Left colon (tissue), 2 donors: ENCODE results near the gene SSBP4. TPM values are rescaled to one million over a fixed set of nuclear protein-coding genes. Genes with fewer than 3 reads are reported as not detected.
"Not testable (repeated sequence)": the region's sequence is repeated elsewhere in the genome, so short reads cannot be mapped to it uniquely, and the experiment has no call there.

Experiments used
- ATAC-seq: fragments of 200-7000 bp; cut with Tn5 transposase; one replicate; pipeline ENCODE4 v1.9.1; 2020; ENCODE audit warnings: mild to moderate bottlenecking, moderate library complexity
- DNase-seq, 2 donors: peaks; one replicate each; pipeline ENCODE4 v3.0.0-alpha.2; 2020
- intact Hi-C, 2 donors: fragments of 100-400 bp; cut with DNase I in 1 of 2; cut with micrococcal nuclease in 1 of 2; formaldehyde crosslinking; loops; one replicate each; pipeline versions ENCODE4 v1.11.2 to v1.14.0; 2022; cut with DNase I, micrococcal nuclease
- total RNA-seq, 2 donors: library from RNA; stranded (reverse); fragmentation: NEBNext Ultra II Directional; extraction: Animal tissue kit (Norgen Biotek cat#: 25700); gene quantifications; one replicate each; pipeline ENCODE4 v1.2.1, GENCODE V29; 2021
- donor health status: DM: no; HTN: no; CAD: no.
- donor health status: DM: yes; HTN: yes; CAD: no.

Gene SSBP4
- total RNA-seq, 2 donors from 2014 or later: 37.4 to 50.7 TPM

GRCh38 chr19:18391509-18392075, 27.6 kb upstream of the SSBP4 start:
- DNase-seq: no peak
- intact Hi-C loops: no loop called here
- ATAC-seq: no peak

DNA sequence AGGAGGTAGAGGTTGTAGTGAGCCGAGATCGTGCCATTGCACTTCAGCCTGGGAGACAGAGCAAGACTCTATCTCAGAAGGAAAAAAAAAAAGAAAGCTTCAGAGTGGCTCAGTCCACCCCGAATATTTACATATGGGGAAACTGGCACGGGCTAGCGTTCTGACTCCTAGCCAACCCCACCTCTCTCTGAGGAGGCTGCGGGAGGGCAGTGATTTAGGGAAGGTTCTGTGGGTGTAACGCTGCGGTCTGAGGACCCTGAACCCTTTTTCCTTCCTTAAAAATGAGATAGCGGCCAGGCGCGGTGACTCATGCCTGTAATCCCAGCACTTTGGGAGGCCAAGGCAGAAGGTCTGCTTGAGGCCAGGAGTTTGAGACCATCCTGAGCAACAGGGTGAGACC, 26.8 kb upstream of the SSBP4 start:
- DNase-seq (peak in 1 of 2 donors; percentile 73), ATAC-seq (peak; percentile 18)
- intact Hi-C loops: no loop called here

DNA sequence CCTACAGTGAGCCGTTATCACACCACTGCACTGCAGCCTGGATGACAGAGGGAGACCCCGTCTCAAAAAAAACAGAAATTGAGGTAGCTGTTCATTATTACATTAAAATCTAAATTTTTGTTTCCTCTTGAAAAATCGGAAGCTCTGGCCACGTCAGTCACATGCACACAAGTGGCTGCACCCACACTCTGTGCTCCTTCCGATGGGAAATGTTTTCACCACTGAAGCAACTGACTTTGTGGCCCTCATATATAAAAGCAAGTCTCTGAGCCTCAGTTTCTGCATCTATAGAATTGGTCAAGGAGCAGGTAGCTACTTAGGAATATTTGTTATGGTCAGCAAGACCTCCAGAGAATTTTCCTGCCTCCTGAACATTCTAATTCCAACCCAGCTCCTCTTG, 26.3 kb upstream of the SSBP4 start:
- ATAC-seq: no peak
- intact Hi-C loops: no loop called here
- no peak for DNase-seq

DNA sequence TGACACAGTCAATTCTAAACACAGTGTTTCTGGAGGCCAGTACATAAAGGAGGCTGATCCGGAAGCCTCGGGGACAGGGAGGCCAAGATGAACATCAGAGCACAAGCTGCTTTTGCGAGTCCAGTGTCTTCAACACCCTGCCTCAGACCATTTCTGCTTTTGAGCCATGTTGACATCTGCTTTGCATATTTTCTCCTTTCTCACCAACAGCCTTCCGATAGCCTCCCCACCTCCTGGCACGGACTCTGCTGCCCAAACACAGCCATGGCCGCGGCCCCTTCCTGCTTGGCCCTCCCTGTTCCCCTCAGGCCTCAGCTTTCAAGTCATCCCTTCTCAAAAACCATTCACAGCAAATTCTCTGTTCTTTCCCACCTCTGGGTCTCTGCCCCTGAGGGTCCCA, 25.4 kb upstream of the SSBP4 start:
- no peak for DNase-seq
- intact Hi-C loops: no loop called here
- no peak for ATAC-seq

- intact Hi-C loops: no loop called here
- ATAC-seq (no peak), DNase-seq (no peak)
Measured at GRCh38 chr19:18396471-18397241, 22.5 kb upstream of the SSBP4 start.

GRCh38 chr19:18397242-18398202, 21.7 kb upstream of the SSBP4 start, which contains the start of gene LRRC25:
TSS of gene LRRC25 (minus strand) at chr19:18397622. CDS start at chr19:18396963, 659 bp downstream.
- DNase-seq (peak; percentile 68 to 72), ATAC-seq (no peak)

GRCh38 chr19:18399008-18399407, 20.2 kb upstream of the SSBP4 start:
- intact Hi-C loops: no loop called here
- ATAC-seq (peak; percentile 25), DNase-seq (peak in 1 of 2 donors; percentile 85)

More at GRCh38 chr19:18397242-18398202, 21.7 kb upstream of the SSBP4 start, which contains the start of gene LRRC25:
- intact Hi-C loops: no loop called here

DNA sequence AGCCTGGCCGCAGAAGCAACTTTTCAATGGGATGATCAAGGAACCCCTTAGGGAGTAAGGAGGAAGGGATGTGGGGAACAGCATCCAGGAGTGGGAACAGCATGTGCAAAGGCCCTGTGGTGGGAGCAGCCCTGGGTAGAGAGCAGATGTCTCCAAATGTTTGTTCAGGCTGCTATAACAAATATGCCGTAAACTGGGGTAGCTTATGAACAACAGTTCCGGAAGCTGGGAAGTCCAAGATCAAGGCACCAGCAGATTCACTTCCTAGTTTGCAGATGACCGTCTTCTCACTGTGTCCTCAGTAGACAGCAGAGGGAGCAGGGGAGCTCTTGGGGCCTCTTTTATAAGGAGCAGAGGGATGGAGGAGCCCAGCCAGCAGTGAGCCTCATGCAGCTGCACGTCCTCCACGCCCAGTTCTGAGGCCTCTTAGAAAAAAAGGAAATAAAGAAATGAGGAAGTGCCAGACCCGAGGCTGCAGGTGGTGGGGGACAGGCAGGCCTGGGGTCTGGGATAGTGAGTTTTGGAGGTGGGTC, 17.6 kb upstream of the SSBP4 start:
- peak; percentile 85 to 91 for DNase-seq
- intact Hi-C loops: no loop called here
- ATAC-seq: peak; percentile 96

- DNase-seq, intact Hi-C loops: not testable (repeated sequence)
- peak; percentile 22 for ATAC-seq
Measured at GRCh38 chr19:18402455-18403248, 16.5 kb upstream of the SSBP4 start.

DNA sequence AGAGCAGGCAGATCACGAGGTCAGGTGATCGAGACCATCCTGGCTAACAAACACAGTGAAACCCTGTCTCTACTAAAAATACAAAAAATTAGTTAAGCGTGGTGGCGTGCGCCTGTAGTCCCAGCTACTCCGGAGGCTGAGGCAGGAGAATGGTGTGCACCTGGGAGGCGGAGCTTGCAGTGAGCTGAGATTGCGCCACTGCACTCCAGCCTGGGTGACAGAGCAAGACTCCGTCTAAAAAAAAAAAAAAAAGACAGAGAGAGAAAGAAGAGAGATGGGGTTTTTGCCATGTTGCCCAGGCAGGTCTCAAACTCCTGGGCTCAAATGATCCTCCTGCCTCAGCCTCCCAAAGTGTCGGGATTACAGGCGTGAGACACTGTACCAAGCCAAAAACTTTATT, 13.4 kb upstream of the SSBP4 start:
- ATAC-seq, intact Hi-C loops, DNase-seq: not testable (repeated sequence)

- ATAC-seq (no peak), DNase-seq (no peak)
- intact Hi-C loops: no loop called here
Measured at GRCh38 chr19:18406749-18407148, 12.4 kb upstream of the SSBP4 start.

DNA sequence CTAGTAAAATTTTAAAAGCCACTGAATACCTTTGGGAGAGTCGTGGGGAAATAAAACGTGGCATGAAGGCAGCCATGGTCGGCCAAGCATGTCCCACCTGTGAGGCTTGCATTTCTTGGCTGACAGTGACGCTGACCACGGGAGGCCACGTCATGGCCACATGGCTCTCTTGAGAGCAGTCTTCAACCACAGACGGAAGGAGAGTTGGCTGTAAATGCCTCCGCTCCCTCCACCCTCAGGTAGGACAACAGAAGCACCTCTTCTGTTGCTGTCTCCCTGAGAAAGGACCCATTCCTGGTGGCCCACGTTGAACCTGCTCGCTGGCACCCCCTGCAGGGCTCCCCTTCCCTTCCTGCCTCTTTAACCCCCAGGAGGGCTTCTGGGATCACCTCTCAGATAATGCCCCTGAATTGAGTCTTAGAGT, 11.1 kb upstream of the SSBP4 start:
- DNase-seq (peak; percentile 70 to 82), ATAC-seq (peak; percentile 79)
- intact Hi-C loops: no loop called here

DNA sequence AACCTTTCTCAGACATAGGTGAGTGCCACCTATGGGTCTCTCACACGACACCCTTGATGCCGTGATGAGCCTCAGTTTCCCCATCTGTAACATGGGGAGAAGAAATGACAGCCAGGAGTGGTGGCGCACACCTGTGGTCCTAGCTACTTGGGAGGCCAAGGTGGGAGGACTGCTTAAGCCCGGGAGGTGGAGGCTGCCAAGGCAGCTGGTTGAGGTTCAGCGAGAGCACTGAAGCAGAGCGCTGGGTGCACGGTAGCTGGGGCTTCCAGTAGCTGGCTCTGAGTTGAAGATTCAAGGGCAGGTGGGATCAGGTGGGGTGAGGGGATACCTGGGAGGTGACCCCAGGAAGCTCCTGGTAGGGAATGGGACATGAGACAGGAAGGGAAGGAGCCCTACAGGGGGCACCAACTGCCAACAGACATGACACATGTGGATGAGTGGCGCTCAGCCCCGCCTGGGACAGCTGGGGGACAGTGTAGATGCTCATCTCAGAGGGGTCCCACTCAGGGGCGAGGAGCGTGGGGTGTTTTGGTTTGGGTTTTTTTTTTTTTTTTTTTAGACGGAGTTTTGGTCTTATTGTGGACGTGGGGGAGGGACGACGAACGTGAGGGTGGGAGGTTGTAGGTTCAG, 6.5 kb upstream of the SSBP4 start:
- DNase-seq: peak in 1 of 2 donors; percentile 29
- intact Hi-C loops: loop anchor here (5.0 to 10.0 kb wide), 2 partner anchors 58 to 65 kb away; no protein-coding TSS in a partner anchor
- ATAC-seq: no peak

- peak in 1 of 2 donors; percentile 40 for DNase-seq
- intact Hi-C loops: loop anchor here (5.0 to 10.0 kb wide), 2 partner anchors 60 to 67 kb away; no protein-coding TSS in a partner anchor
- ATAC-seq: no peak
Measured at GRCh38 chr19:18414504-18415177, 4.6 kb upstream of the SSBP4 start.

DNA sequence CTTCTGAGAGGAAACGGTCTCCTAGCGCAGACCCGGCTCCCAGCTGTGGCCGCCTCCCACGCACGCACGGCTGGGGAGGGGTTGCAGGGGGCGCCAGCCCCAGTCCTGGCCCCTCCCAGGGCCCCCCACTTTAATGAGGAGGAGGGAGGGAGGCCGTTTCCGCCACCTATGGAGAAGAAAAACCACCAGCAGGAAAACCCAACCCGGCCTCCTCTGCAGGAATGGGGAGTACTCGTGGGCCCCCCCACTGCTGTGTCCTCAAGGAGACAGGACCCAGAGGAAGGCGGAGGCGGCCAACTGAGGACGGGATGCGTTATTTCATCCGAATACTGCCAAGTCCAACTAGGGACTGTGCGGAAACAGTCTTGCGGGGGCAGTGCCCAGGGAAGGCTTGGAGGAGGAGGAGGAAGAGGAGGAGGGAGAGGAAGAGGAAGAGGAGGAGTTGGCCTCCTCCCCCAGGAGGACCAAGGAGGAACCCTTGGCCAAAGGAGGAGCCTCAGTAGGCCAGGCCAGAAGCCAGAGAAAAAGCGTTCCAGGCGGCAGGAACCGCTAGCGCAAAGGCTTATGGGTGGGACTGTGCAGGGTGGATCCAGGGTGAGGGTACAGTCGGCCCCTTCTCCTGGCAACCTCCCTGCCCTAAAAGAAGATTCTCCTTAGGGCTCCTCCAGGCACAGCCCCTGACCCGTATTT, 3.9 kb upstream of the SSBP4 start:
- no peak for ATAC-seq
- intact Hi-C loops: loop anchor here in 1 of 2 donors (10.0 kb wide), 1 partner anchor 61 kb away; no protein-coding TSS in a partner anchor
- DNase-seq: peak; percentile 57 to 73

- peak; percentile 84 to 85 for DNase-seq
- ATAC-seq: peak; percentile 30
- intact Hi-C loops: loop anchor here in 1 of 2 donors (10.0 kb wide), 1 partner anchor 62 kb away; no protein-coding TSS in a partner anchor
Measured at GRCh38 chr19:18416778-18417249, 2.4 kb upstream of the SSBP4 start.
